Neuronal stem cell (in vitro differentiated cells): ENCODE measurements around the gene EPHA5.

Source experiments
- DNase-seq: peaks from one replicate; pipeline ENCODE4 v3.0.0-alpha.2; 2013; ENCODE audit warnings: low spot score
- H2AFZ ChIP-seq: one replicate; pipeline ENCODE4 v1.6.1; 2013; ENCODE audit warnings: mild to moderate bottlenecking, low read length, inconsistent platforms
- H2AK5ac ChIP-seq: 2 replicates; pipeline ENCODE4 v1.6.1; 2013; ENCODE audit warnings: low read depth, mild to moderate bottlenecking, inconsistent platforms, low read length, moderate library complexity, mixed read lengths
- H2BK120ac ChIP-seq: 2 replicates; pipeline ENCODE4 v1.6.1; 2013; ENCODE audit warnings: low read depth, mild to moderate bottlenecking, inconsistent platforms, low read length, moderate library complexity, mixed read lengths
- H2BK12ac ChIP-seq: one replicate; pipeline ENCODE4 v1.6.1; 2013; ENCODE audit warnings: low read length, inconsistent platforms
- H2BK15ac ChIP-seq: 2 replicates; pipeline ENCODE4 v1.6.1; 2013; ENCODE audit warnings: mild to moderate bottlenecking, low read length, inconsistent platforms, mixed read lengths
- H2BK5ac ChIP-seq: one replicate; pipeline ENCODE4 v1.6.1; 2013; ENCODE audit warnings: inconsistent platforms, mild to moderate bottlenecking, low read length, moderate library complexity
- H3K14ac ChIP-seq: one replicate; pipeline ENCODE4 v1.6.1; 2013; ENCODE audit warnings: low read length, inconsistent platforms
- H3K18ac ChIP-seq: 2 replicates; pipeline ENCODE4 v1.6.1; 2013; ENCODE audit warnings: low read length, inconsistent platforms
- H3K23ac ChIP-seq: 2 replicates; pipeline ENCODE4 v1.6.1; 2013; ENCODE audit warnings: low read depth, mild to moderate bottlenecking, mixed read lengths, low read length, inconsistent platforms; ENCODE audit not compliant: poor library complexity
- H3K27ac ChIP-seq: replicated peaks from 3 replicates; pipeline ENCODE4 v1.5.1; 2013; ENCODE audit warnings: low read length, inconsistent platforms
- H3K27me3 ChIP-seq, 3 experiments: 2 replicates each; pipeline ENCODE4 v1.6.1; 2013; ENCODE audit warnings: low read length in 3 of 3, mild to moderate bottlenecking in 2 of 3, inconsistent platforms in 1 of 3, low read depth in 1 of 3, mixed read lengths in 1 of 3, moderate library complexity in 1 of 3; ENCODE audit not compliant: control insufficient read depth in 3 of 3, insufficient read depth in 3 of 3
- H3K36me3 ChIP-seq, 2 donors: replicated peaks in 1 of 2; 2 replicates each; pipeline ENCODE4 v1.6.1; 2013; ENCODE audit warnings: low read length in 2 of 2; ENCODE audit not compliant: control insufficient read depth in 2 of 2, insufficient read depth in 2 of 2
- H3K4ac ChIP-seq: 2 replicates; pipeline ENCODE4 v1.6.1; 2013; ENCODE audit warnings: inconsistent platforms, mild to moderate bottlenecking, low read length, moderate library complexity
- H3K4me1 ChIP-seq, 2 donors: 1 replicate in 1 of 2; 2 replicates in 1 of 2; pipeline ENCODE4 v1.6.1; 2013; ENCODE audit warnings: low read length in 2 of 2, low read depth in 1 of 2; ENCODE audit not compliant: control insufficient read depth in 2 of 2, insufficient read depth in 1 of 2
- H3K4me2 ChIP-seq: one replicate; pipeline ENCODE4 v1.6.1; 2013; ENCODE audit warnings: mild to moderate bottlenecking, low read length, inconsistent platforms; ENCODE audit not compliant: insufficient read depth, poor library complexity, severe bottlenecking
- H3K4me3 ChIP-seq, 2 donors: 2 replicates each; pipeline ENCODE4 v1.5.1; 2013; ENCODE audit warnings: low read length in 2 of 2, mild to moderate bottlenecking in 2 of 2, inconsistent platforms in 1 of 2, moderate library complexity in 1 of 2
- H3K79me1 ChIP-seq: one replicate; pipeline ENCODE4 v1.6.1; 2013; ENCODE audit warnings: low read depth, mild to moderate bottlenecking, inconsistent platforms, low read length, moderate library complexity
- H3K9ac ChIP-seq: one replicate; pipeline ENCODE4 v1.6.1; 2013; ENCODE audit warnings: mild to moderate bottlenecking, low read depth, low read length, inconsistent platforms; ENCODE audit not compliant: poor library complexity
- H3K9me3 ChIP-seq, 2 donors: replicated peaks in 1 of 2; 2 replicates each; pipeline versions ENCODE3 to v1.6.1; 2013; ENCODE audit warnings: low read length in 2 of 2, mild to moderate bottlenecking in 2 of 2, inconsistent platforms in 1 of 2, low read depth in 1 of 2, mixed read lengths in 1 of 2, moderate library complexity in 1 of 2; ENCODE audit not compliant: control insufficient read depth in 2 of 2, insufficient read depth in 1 of 2
- H4K8ac ChIP-seq: one replicate; pipeline ENCODE4 v1.6.1; 2013; ENCODE audit warnings: low read depth, mild to moderate bottlenecking, inconsistent platforms, low read length, moderate library complexity
- H4K91ac ChIP-seq: one replicate; pipeline ENCODE4 v1.6.1; 2013; ENCODE audit warnings: low read length, low read depth, mild to moderate bottlenecking, inconsistent platforms; ENCODE audit not compliant: poor library complexity
- WGBS, 2 donors: extraction: QIAGEN DNeasy Blood & Tissue Kit; methylation state at CpG; one replicate each; pipeline ENCODE4 v1.1.7; 2013; ENCODE audit warnings: missing lambda C conversion rate in 2 of 2, mixed read lengths in 1 of 2; ENCODE audit not compliant: insufficient read length in 2 of 2, insufficient replicate concordance in 1 of 2; ENCODE audit errors: extremely low coverage in 2 of 2; 5-methylcytosine and 5-hydroxymethylcytosine counted together

The EPHA5 gene

GRCh38 chr4:65422109-65422508 lies 248.2 kb downstream of the EPHA5 start:
- no peak overlapping the region for H2BK5ac ChIP-seq
- no peak overlapping the region for H3K23ac ChIP-seq
- H3K4me1 ChIP-seq: no peaks in the 10 kb centered on the region
- no peak overlapping the region for H3K27ac ChIP-seq
- no peak for DNase-seq
- H3K9ac ChIP-seq: no peak overlapping the region
- H4K8ac ChIP-seq: no peak overlapping the region
- no peak overlapping the region for H3K4ac ChIP-seq
- no peak overlapping the region for H4K91ac ChIP-seq
- H2AK5ac ChIP-seq: no peak overlapping the region
- no peak overlapping the region for H3K4me2 ChIP-seq
- no peaks in the 10 kb centered on the region for H3K36me3 ChIP-seq
- H3K27me3 ChIP-seq: no peaks in the 10 kb centered on the region
- H3K18ac ChIP-seq: no peak overlapping the region
- no peaks in the 10 kb centered on the region for H3K9me3 ChIP-seq
- no peak overlapping the region for H2BK12ac ChIP-seq
- no peak overlapping the region for H2BK120ac ChIP-seq
- no CpG with 5 or more reads among the region's 1 CpG for WGBS, 2 donors
- no peak overlapping the region for H2BK15ac ChIP-seq
- H3K79me1 ChIP-seq: no peaks in the 10 kb centered on the region
- no peak overlapping the region for H2AFZ ChIP-seq
- no peak overlapping the region for H3K14ac ChIP-seq
- H3K4me3 ChIP-seq: no peak overlapping the region

- Histone ChIP-seq H2BK120ac (no peak overlapping the region), H4K91ac (no peak overlapping the region), H3K27me3 (no peaks in the 10 kb centered on the region), H3K79me1 (no peaks in the 10 kb centered on the region), H3K23ac (no peak overlapping the region), H3K14ac (no peak overlapping the region), H3K18ac (no peak overlapping the region), H3K4me1 (no peaks in the 10 kb centered on the region), H4K8ac (no peak overlapping the region), H3K4ac (no peak overlapping the region), H3K9me3 (no peaks in the 10 kb centered on the region), H2BK15ac (no peak overlapping the region), H3K27ac (no peak overlapping the region), H2BK12ac (no peak overlapping the region), H2AK5ac (no peak overlapping the region), H2BK5ac (no peak overlapping the region), H3K36me3 (no peaks in the 10 kb centered on the region), H2AFZ (no peak overlapping the region), H3K9ac (no peak overlapping the region), H3K4me2 (no peak overlapping the region), H3K4me3 (no peak overlapping the region)
- DNase-seq: no peak
Measured at GRCh38 chr4:65420036-65420435, 250.3 kb downstream of the EPHA5 start.

- DNase-seq: no peak
- Histone ChIP-seq H3K27me3 (no peaks in the 10 kb centered on the region), H2BK5ac (no peak overlapping the region), H4K8ac (no peak overlapping the region), H3K14ac (no peak overlapping the region), H2BK120ac (no peak overlapping the region), H2BK12ac (no peak overlapping the region), H2AFZ (peak overlapping the region; percentile 51), H3K4me2 (no peak overlapping the region), H3K79me1 (no peaks in the 10 kb centered on the region), H3K4me3 (peak overlapping the region in 1 of 2 donors; percentile 45), H3K4ac (no peak overlapping the region), H3K4me1 (no peaks in the 10 kb centered on the region), H4K91ac (no peak overlapping the region), H3K9ac (no peak overlapping the region), H3K36me3 (no peaks in the 10 kb centered on the region), H2BK15ac (no peak overlapping the region), H3K9me3 (no peaks in the 10 kb centered on the region), H2AK5ac (no peak overlapping the region), H3K18ac (no peak overlapping the region), H3K23ac (no peak overlapping the region), H3K27ac (no peak overlapping the region)
- no CpG with 5 or more reads among the region's 3 CpGs for WGBS, 2 donors
Measured at GRCh38 chr4:65416891-65417290, 253.4 kb downstream of the EPHA5 start.

- Histone ChIP-seq H3K36me3 (no peaks in the 10 kb centered on the region), H4K8ac (no peak overlapping the region), H3K18ac (no peak overlapping the region), H2AFZ (no peak overlapping the region), H3K9me3 (no peaks in the 10 kb centered on the region), H3K27ac (no peak overlapping the region), H3K4ac (no peak overlapping the region), H3K9ac (no peak overlapping the region), H2BK15ac (no peak overlapping the region), H3K27me3 (no peaks in the 10 kb centered on the region), H4K91ac (no peak overlapping the region), H2BK5ac (no peak overlapping the region), H3K4me1 (no peaks in the 10 kb centered on the region), H3K14ac (no peak overlapping the region), H3K79me1 (no peaks in the 10 kb centered on the region), H2AK5ac (no peak overlapping the region), H2BK12ac (no peak overlapping the region), H3K4me2 (no peak overlapping the region), H2BK120ac (no peak overlapping the region), H3K4me3 (no peak overlapping the region), H3K23ac (no peak overlapping the region)
- no peak for DNase-seq
- WGBS, 2 donors: no CpG with 5 or more reads among the region's 4 CpGs
Measured at GRCh38 chr4:65407483-65407882, 262.8 kb downstream of the EPHA5 start.
